IMR-90 (cell line): ENCODE results near the gene GCSH.

ENCODE experiments used
- BHLHE40 ChIP-seq: fragments of 150-350 bp; IDR thresholded peaks from 2 replicates; pipeline ENCODE4 v1.6.1; 2016; ENCODE audit warnings: mild to moderate bottlenecking, low read depth, low read length
- CHD1 ChIP-seq: IDR thresholded peaks from 2 replicates; pipeline ENCODE4 v1.6.1; 2012; ENCODE audit warnings: low read depth, low read length, improper control_type of control experiment
- CTCF ChIP-seq: conservative IDR thresholded peaks from 2 replicates; pipeline ENCODE4 v1.5.1; 2012; ENCODE audit warnings: mild to moderate bottlenecking, low read depth, low read length, improper control_type of control experiment
- FOS ChIP-seq: fragments of 150-350 bp; IDR thresholded peaks from 2 replicates; pipeline ENCODE4 v1.6.1; 2016; ENCODE audit warnings: low read depth, low read length
- MAZ ChIP-seq: IDR thresholded peaks from 2 replicates; pipeline ENCODE4 v1.6.1; 2012; ENCODE audit warnings: low read depth, mild to moderate bottlenecking, low read length, improper control_type of control experiment, moderate library complexity, borderline replicate concordance
- POLR2A ChIP-seq: IDR thresholded peaks from 2 replicates; pipeline ENCODE4 v1.6.1; 2012; ENCODE audit warnings: mild to moderate bottlenecking, low read depth, low read length
- RAD21 ChIP-seq: IDR thresholded peaks from 2 replicates; pipeline ENCODE4 v1.6.1; 2012; ENCODE audit warnings: low read length, improper control_type of control experiment

DNA sequence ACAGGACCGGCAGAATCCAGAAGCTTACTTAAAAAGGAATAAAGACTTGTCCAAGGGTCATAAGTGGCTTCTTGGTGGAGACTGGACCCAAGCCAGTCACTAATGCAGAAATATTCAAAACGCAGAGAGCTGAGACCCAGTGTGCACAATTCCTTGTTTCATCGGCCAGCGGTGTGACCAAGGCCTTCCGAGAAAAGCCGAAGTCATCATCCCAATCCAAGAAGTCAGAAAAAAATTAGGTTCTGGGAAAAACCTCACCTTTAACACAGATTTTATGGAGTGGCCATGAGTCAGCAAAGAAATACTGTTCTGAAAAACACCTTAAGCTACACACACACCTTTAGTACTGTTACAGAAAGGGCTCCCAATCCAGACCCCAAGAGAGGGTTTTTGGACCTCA is 1.0 kb upstream of the GCSH start:
- no peak for TF ChIP-seq CTCF
- no peak for TF ChIP-seq MAZ
- no peak for TF ChIP-seq POLR2A
- no peak for TF ChIP-seq BHLHE40
- no peak for TF ChIP-seq FOS
- no peak for TF ChIP-seq RAD21
- TF ChIP-seq CHD1: no peak
